Peyer's patch (tissue), 4 donors: ENCODE data around the gene OPCML.

ENCODE experiments used
- CTCF ChIP-seq, 6 experiments: fragments of 450-650 bp in 4 of 6; fragments of 200-600 bp in 2 of 6; sonication (generic) in 1 of 6; IDR thresholded peaks; one replicate each; pipeline ENCODE4 v1.5.1; 2017 to 2019; ENCODE audit warnings: antibody characterized with exemption in 6 of 6, mild to moderate bottlenecking in 3 of 6, moderate library complexity in 1 of 6
- POLR2A ChIP-seq, 2 donors: fragments of 450-650 bp; IDR thresholded peaks; one replicate each; pipeline ENCODE4 v1.5.1; 2017; ENCODE audit warnings: antibody characterized with exemption in 2 of 2, mild to moderate bottlenecking in 2 of 2, moderate library complexity in 2 of 2

GRCh38 chr11:133064961-133065360 is 467.3 kb downstream of the OPCML start:
- TF ChIP-seq CTCF (IDR thresholded peaks at IDR 0.05) (no peak), POLR2A (IDR thresholded peaks at IDR 0.05) (no peak)
